WTC11 (cell line): Measurements from ENCODE around the gene BZW1. TPM values are rescaled to one million over a fixed set of nuclear protein-coding genes. Genes with fewer than 3 reads are reported as not detected.
"Not testable (repeated sequence)": the region's sequence is repeated elsewhere in the genome, so short reads cannot be mapped to it uniquely, and the experiment has no call there.

ENCODE experiments used
- ATAC-seq: fragments of 200-7000 bp; cut with Tn5 transposase; 2 replicates; pipeline ENCODE4 v1.10.0; 2021; ENCODE audit warnings: mild to moderate bottlenecking, moderate library complexity
- CTCF ChIA-PET: fragments of 300-600 bp; sonication (Branson Sonifier 250); formaldehyde crosslinking; loops from one replicate; lab custom pipeline; 2021; ENCODE audit warnings: antibody characterized with exemption; lab: Charles Lee
- POLR2A ChIA-PET: fragments of 350-600 bp; sonication (Branson Sonifier 250); formaldehyde crosslinking; loops from one replicate; lab custom pipeline; 2021; ENCODE audit warnings: antibody characterized with exemption; lab: Charles Lee
- DNase-seq: peaks from one replicate; pipeline ENCODE4 v3.0.0; 2021; ENCODE audit warnings: low spot score
- H3K27ac Mint-ChIP-seq: 2 replicates; pipeline ENCODE4 v1.8.0; 2021; ENCODE audit warnings: mixed read lengths
- H3K27me3 Mint-ChIP-seq: 2 replicates; pipeline ENCODE4 v1.8.0; 2021; ENCODE audit warnings: low read depth, mild to moderate bottlenecking, moderate library complexity, mixed read lengths
- H3K36me3 Mint-ChIP-seq: 2 replicates; pipeline ENCODE4 v1.8.0; 2021; ENCODE audit warnings: mixed read lengths
- H3K4me1 Mint-ChIP-seq: 2 replicates; pipeline ENCODE4 v1.8.0; 2022; ENCODE audit warnings: mixed read lengths
- H3K4me3 Mint-ChIP-seq: 2 replicates; pipeline ENCODE4 v1.8.0; 2021; ENCODE audit warnings: mild to moderate bottlenecking, moderate library complexity, mixed read lengths
- H3K9me3 Mint-ChIP-seq: 2 replicates; pipeline ENCODE4 v1.8.0; 2021; ENCODE audit warnings: mixed read lengths
- FOXJ3 ChIP-seq: sonication (generic); formaldehyde crosslinking; IDR thresholded peaks from 2 replicates; pipeline ENCODE4 v1.9.0; 2021; ENCODE audit warnings: missing genetic modification reagents, mild to moderate bottlenecking, borderline replicate concordance
- GRHL2 ChIP-seq: fragments of 250-450 bp; sonication (Bioruptor Pico); IDR thresholded peaks from 2 replicates; pipeline ENCODE4 v1.8.0; 2022; ENCODE audit warnings: mild to moderate bottlenecking, moderate library complexity; ENCODE audit not compliant: insufficient replicate concordance, severe bottlenecking
- HMGA2 ChIP-seq: fragments of 250-450 bp; sonication (Bioruptor Pico); IDR thresholded peaks from 2 replicates; pipeline ENCODE4 v1.4.0; 2021; ENCODE audit warnings: mild to moderate bottlenecking, moderate library complexity
- MXD4 ChIP-seq: fragments of 250-450 bp; sonication (Bioruptor Pico); IDR thresholded peaks from 2 replicates; pipeline ENCODE4 v1.8.0; 2021; ENCODE audit warnings: mild to moderate bottlenecking, moderate library complexity, borderline replicate concordance
- NFATC4 ChIP-seq: fragments of 250-450 bp; sonication (Bioruptor Pico); IDR thresholded peaks from 2 replicates; pipeline ENCODE4 v1.9.0; 2021; ENCODE audit warnings: mild to moderate bottlenecking
- NR1H2 ChIP-seq: sonication (generic); formaldehyde crosslinking; IDR thresholded peaks from 2 replicates; pipeline ENCODE4 v1.9.0; 2021; ENCODE audit warnings: mild to moderate bottlenecking, moderate library complexity, missing genetic modification reagents
- RELA ChIP-seq: sonication (generic); formaldehyde crosslinking; IDR thresholded peaks from 2 replicates; pipeline ENCODE4 v1.8.1; 2022; ENCODE audit warnings: missing genetic modification reagents, mild to moderate bottlenecking, borderline replicate concordance
- SOX15 ChIP-seq: fragments of 250-450 bp; sonication (Bioruptor Pico); IDR thresholded peaks from 2 replicates; pipeline ENCODE4 v1.9.0; 2021; ENCODE audit warnings: mild to moderate bottlenecking
- ZNF263 ChIP-seq: sonication (generic); formaldehyde crosslinking; IDR thresholded peaks from 2 replicates; pipeline ENCODE4 v1.8.1; 2022; ENCODE audit warnings: low read depth, mild to moderate bottlenecking, moderate library complexity, missing genetic modification reagents
- ZNF416 ChIP-seq: fragments of 250-450 bp; sonication (Bioruptor Pico); IDR thresholded peaks from 2 replicates; pipeline ENCODE4 v1.9.0; 2021; ENCODE audit warnings: mild to moderate bottlenecking, inconsistent platforms
- ZNF671 ChIP-seq: fragments of 250-450 bp; sonication (Bioruptor Pico); IDR thresholded peaks from 2 replicates; pipeline ENCODE4 v1.8.0; 2021; ENCODE audit warnings: mild to moderate bottlenecking
- total RNA-seq: library from RNA; stranded (reverse); gene quantifications from 3 replicates; pipeline ENCODE4 v1.2.3, GENCODE V29; 2021
- TF ChIP-seq, protein P1 (sequence below): sonication (generic); formaldehyde crosslinking; conservative IDR thresholded peaks from 2 replicates; pipeline ENCODE4 v1.8.1; 2022; ENCODE audit warnings: mild to moderate bottlenecking, missing genetic modification reagents
- TF ChIP-seq, protein P2 (sequence below): sonication (generic); formaldehyde crosslinking; IDR thresholded peaks from 2 replicates; pipeline ENCODE4 v1.8.1; 2023; ENCODE audit warnings: mild to moderate bottlenecking, missing genetic modification reagents, moderate library complexity
- TF ChIP-seq, protein P3 (sequence below): fragments of 250-450 bp; sonication (Bioruptor Pico); IDR thresholded peaks from 2 replicates; pipeline ENCODE4 v1.9.0; 2021; ENCODE audit warnings: mild to moderate bottlenecking, borderline replicate concordance
- TF ChIP-seq, protein P4 (sequence below): sonication (generic); formaldehyde crosslinking; IDR thresholded peaks from 2 replicates; pipeline ENCODE4 v1.8.1; 2022; ENCODE audit warnings: low read depth, mild to moderate bottlenecking, moderate library complexity, missing genetic modification reagents, borderline replicate concordance

BZW1 gene
- total RNA-seq, 1 experiment from 2014 or later = 255 TPM

DNA sequence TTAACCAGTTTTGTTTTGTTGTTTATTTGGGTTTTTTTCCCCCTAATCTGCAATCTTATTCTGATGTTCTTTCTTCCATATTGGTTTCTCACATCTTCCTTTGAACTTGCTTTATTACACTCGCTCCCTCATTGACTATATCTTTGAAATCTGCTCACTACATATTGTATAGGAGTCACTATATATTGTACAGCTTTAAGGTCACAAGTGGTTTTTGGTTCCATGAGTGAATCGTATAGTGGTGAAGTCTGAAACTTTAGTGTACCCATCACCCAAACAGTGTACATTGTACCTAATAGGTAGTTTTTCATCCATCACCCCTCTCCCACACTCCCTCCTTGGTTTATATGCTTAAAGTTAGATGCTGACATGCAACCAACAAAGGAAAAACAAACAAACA, 11.3 kb upstream of the BZW1 start (continued):
- TF ChIP-seq, protein P1, sequence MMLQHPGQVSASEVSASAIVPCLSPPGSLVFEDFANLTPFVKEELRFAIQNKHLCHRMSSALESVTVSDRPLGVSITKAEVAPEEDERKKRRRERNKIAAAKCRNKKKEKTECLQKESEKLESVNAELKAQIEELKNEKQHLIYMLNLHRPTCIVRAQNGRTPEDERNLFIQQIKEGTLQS = no peak
- TF ChIP-seq, all 79 proteins: peak for 0

DNA sequence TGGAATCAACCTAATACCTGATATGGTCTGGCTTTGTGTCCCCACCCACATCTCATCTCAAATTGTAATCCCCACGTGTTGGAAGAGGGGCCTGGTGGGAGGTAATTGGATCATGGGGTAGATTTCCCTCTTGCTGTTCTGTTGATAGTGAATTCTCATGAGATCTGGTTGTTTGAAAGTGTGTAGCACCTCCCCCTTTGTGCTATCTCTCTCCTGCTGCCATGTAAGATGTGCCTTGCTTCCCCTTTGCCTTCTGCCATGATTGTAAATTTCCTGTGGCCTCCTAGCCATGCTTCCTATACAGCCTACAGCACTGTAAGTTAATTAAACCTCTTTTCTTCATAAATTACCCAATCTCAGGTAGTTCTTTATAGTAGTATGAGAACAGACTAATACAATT, 10.3 kb upstream of the BZW1 start:
- H3K4me3 Mint-ChIP-seq, H3K27me3 Mint-ChIP-seq, H3K9me3 Mint-ChIP-seq, POLR2A ChIA-PET, H3K4me1 Mint-ChIP-seq, DNase-seq, H3K27ac Mint-ChIP-seq, H3K36me3 Mint-ChIP-seq, CTCF ChIA-PET, ATAC-seq: not testable (repeated sequence)

DNA sequence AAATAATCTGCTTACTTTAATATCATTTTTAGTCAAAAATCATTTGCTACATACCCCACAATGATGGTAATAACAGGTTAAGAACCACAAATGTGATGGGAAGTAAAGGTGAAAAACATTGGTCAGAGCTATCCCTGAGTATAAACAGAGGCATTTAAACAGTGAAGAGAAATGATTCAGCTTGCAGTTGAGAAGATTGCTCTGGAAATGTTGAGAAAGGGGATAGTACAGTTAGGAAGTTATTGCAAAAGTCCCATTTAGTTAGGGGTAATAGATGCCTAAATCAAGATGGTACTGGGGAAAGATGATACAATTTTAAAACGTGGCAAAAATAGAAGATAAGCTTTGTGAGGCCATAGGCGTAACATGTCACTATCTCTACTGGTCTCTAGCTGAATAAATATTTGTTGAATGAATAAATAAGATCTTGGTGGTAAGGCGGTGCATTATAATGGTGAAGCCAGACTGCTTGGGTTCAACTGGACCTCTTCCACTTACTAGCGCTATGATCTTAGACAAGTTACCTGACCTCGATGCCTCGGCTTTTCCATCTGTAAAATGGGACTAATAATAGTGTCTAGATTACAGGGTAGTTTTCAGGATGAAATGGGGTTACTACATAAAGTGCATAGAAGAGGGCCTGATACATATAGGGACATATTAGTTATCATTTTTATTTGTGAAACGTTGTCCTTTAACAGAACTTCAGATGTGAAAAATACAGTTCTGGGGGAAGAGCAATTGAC, 2.0 kb upstream of the BZW1 start:
- H3K27me3 Mint-ChIP-seq = no peaks in the 10 kb centered on the region
- TF ChIP-seq HMGA2 (no peak), ZNF263 (CRISPR knock-in tag) (no peak), MXD4 (CRISPR knock-in tag) (no peak), NR1H2 (CRISPR knock-in tag) (no peak), FOXJ3 (no peak), GRHL2 (CRISPR knock-in tag) (no peak), ZNF671 (CRISPR knock-in tag) (no peak), ZNF416 (no peak), RELA (CRISPR knock-in tag) (no peak), SOX15 (no peak), NFATC4 (no peak)
- TF ChIP-seq, protein P2, sequence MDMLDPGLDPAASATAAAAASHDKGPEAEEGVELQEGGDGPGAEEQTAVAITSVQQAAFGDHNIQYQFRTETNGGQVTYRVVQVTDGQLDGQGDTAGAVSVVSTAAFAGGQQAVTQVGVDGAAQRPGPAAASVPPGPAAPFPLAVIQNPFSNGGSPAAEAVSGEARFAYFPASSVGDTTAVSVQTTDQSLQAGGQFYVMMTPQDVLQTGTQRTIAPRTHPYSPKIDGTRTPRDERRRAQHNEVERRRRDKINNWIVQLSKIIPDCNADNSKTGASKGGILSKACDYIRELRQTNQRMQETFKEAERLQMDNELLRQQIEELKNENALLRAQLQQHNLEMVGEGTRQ (CRISPR knock-in tag) = no peak
- TF ChIP-seq, protein P3, sequence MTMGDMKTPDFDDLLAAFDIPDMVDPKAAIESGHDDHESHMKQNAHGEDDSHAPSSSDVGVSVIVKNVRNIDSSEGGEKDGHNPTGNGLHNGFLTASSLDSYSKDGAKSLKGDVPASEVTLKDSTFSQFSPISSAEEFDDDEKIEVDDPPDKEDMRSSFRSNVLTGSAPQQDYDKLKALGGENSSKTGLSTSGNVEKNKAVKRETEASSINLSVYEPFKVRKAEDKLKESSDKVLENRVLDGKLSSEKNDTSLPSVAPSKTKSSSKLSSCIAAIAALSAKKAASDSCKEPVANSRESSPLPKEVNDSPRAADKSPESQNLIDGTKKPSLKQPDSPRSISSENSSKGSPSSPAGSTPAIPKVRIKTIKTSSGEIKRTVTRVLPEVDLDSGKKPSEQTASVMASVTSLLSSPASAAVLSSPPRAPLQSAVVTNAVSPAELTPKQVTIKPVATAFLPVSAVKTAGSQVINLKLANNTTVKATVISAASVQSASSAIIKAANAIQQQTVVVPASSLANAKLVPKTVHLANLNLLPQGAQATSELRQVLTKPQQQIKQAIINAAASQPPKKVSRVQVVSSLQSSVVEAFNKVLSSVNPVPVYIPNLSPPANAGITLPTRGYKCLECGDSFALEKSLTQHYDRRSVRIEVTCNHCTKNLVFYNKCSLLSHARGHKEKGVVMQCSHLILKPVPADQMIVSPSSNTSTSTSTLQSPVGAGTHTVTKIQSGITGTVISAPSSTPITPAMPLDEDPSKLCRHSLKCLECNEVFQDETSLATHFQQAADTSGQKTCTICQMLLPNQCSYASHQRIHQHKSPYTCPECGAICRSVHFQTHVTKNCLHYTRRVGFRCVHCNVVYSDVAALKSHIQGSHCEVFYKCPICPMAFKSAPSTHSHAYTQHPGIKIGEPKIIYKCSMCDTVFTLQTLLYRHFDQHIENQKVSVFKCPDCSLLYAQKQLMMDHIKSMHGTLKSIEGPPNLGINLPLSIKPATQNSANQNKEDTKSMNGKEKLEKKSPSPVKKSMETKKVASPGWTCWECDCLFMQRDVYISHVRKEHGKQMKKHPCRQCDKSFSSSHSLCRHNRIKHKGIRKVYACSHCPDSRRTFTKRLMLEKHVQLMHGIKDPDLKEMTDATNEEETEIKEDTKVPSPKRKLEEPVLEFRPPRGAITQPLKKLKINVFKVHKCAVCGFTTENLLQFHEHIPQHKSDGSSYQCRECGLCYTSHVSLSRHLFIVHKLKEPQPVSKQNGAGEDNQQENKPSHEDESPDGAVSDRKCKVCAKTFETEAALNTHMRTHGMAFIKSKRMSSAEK (CRISPR knock-in tag) = no peak
- TF ChIP-seq, protein P4, sequence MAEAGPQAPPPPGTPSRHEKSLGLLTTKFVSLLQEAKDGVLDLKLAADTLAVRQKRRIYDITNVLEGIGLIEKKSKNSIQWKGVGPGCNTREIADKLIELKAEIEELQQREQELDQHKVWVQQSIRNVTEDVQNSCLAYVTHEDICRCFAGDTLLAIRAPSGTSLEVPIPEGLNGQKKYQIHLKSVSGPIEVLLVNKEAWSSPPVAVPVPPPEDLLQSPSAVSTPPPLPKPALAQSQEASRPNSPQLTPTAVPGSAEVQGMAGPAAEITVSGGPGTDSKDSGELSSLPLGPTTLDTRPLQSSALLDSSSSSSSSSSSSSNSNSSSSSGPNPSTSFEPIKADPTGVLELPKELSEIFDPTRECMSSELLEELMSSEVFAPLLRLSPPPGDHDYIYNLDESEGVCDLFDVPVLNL (CRISPR knock-in tag) = no peak
- TF ChIP-seq, all 79 proteins: peak for 0
- no peak overlapping the region for H3K27ac Mint-ChIP-seq
- no peaks in the 10 kb centered on the region for H3K9me3 Mint-ChIP-seq
- CTCF ChIA-PET = no interaction called here
- peaks cover 14% of the 10 kb centered on the region for H3K36me3 Mint-ChIP-seq
- no peak overlapping the region for H3K4me3 Mint-ChIP-seq
- ATAC-seq = no peak
- peaks cover 22% of the 10 kb centered on the region for H3K4me1 Mint-ChIP-seq
- POLR2A ChIA-PET = no interaction called here
- DNase-seq = no peak
